ENCODE measurements around the gene KIF6. TPM values are rescaled to one million over a fixed set of nuclear protein-coding genes. Genes with fewer than 3 reads are reported as not detected.

Gene KIF6
- polyA plus RNA-seq, 1 donor (not counting 4 experiments of a cell fraction or from before 2014, with no cell fraction given), result 0.14 TPM

GRCh38 chr6:39585641-39586040 lies 139.6 kb downstream of the KIF6 start:
- Histone ChIP-seq H3K9ac (ENCODE audit: control insufficient read depth, extremely low read depth, insufficient read depth, low read length) (no peak overlapping the region), H3K27ac (ENCODE audit: control insufficient read depth, insufficient read depth, low read length) (no peak overlapping the region), H3K9me1 (ENCODE audit: control insufficient read depth, extremely low read depth, insufficient read depth, low read length) (no peaks in the 10 kb centered on the region), H2AFZ (ENCODE audit: control insufficient read depth, low read length) (no peak overlapping the region), H3K27me3 (ENCODE audit: control insufficient read depth, extremely low read depth, insufficient read depth, low read length) (no peaks in the 10 kb centered on the region), H3K9me3 (ENCODE audit: control insufficient read depth, low read depth, low read length) (no peaks in the 10 kb centered on the region), H3K4me2 (ENCODE audit: control insufficient read depth, extremely low read depth, insufficient read depth, low read depth, low read length) (no peak overlapping the region), H3K36me3 (ENCODE audit: control insufficient read depth in 2 of 2, extremely low read depth in 1 of 2, insufficient read depth in 2 of 2, low read length in 2 of 2) (no peaks in the 10 kb centered on the region), H3K79me2 (ENCODE audit: control insufficient read depth, insufficient read depth, low read length) (no peaks in the 10 kb centered on the region), H4K20me1 (ENCODE audit: control insufficient read depth, extremely low read depth, insufficient read depth, low read length) (no peaks in the 10 kb centered on the region), H3K4me1 (ENCODE audit: control insufficient read depth, extremely low read depth, insufficient read depth, low read length) (no peaks in the 10 kb centered on the region), H3K4me3 (ENCODE audit: control insufficient read depth in 2 of 3, extremely low read depth in 1 of 3, insufficient read depth in 2 of 3, low read depth in 1 of 3, low read length in 3 of 3) (no peak overlapping the region)
- FAIRE-seq (no peak), DNase-seq (ENCODE audit: low read depth, low spot score) (no peak)
- TF ChIP-seq CTCF (optimal IDR thresholded peaks at IDR 0.05 in 1 of 3, IDR thresholded peaks at IDR 0.05 in 1 of 3, conservative IDR thresholded peaks at IDR 0.05 in 1 of 3; ENCODE audit: extremely low read depth in 1 of 3, insufficient read depth in 2 of 3, low read length in 3 of 3) (no peak), EZH2 (IDR thresholded peaks at IDR 0.05; ENCODE audit: low read length) (no peak)
- dilution Hi-C loops (cut with MboI; ENCODE audit: extremely low pct_ligation_motif_present, low sequenced_read_pairs), result no loop called here

- Histone ChIP-seq H4K20me1 (ENCODE audit: control insufficient read depth, extremely low read depth, insufficient read depth, low read length) (no peaks in the 10 kb centered on the region), H3K79me2 (ENCODE audit: control insufficient read depth, insufficient read depth, low read length) (no peaks in the 10 kb centered on the region), H3K4me3 (ENCODE audit: control insufficient read depth in 2 of 3, extremely low read depth in 1 of 3, insufficient read depth in 2 of 3, low read depth in 1 of 3, low read length in 3 of 3) (no peak overlapping the region), H3K4me2 (ENCODE audit: control insufficient read depth, extremely low read depth, insufficient read depth, low read depth, low read length) (no peak overlapping the region), H3K27me3 (ENCODE audit: control insufficient read depth, extremely low read depth, insufficient read depth, low read length) (no peaks in the 10 kb centered on the region), H3K9ac (ENCODE audit: control insufficient read depth, extremely low read depth, insufficient read depth, low read length) (no peak overlapping the region), H3K36me3 (ENCODE audit: control insufficient read depth in 2 of 2, extremely low read depth in 1 of 2, insufficient read depth in 2 of 2, low read length in 2 of 2) (no peaks in the 10 kb centered on the region), H3K27ac (ENCODE audit: control insufficient read depth, insufficient read depth, low read length) (no peak overlapping the region), H2AFZ (ENCODE audit: control insufficient read depth, low read length) (no peak overlapping the region), H3K9me1 (ENCODE audit: control insufficient read depth, extremely low read depth, insufficient read depth, low read length) (no peaks in the 10 kb centered on the region), H3K4me1 (ENCODE audit: control insufficient read depth, extremely low read depth, insufficient read depth, low read length) (no peaks in the 10 kb centered on the region), H3K9me3 (ENCODE audit: control insufficient read depth, low read depth, low read length) (no peaks in the 10 kb centered on the region)
- DNase-seq (ENCODE audit: low read depth, low spot score), result no peak
- no peak for TF ChIP-seq EZH2 (IDR thresholded peaks at IDR 0.05; ENCODE audit: low read length)
- no peak for TF ChIP-seq CTCF (optimal IDR thresholded peaks at IDR 0.05 in 1 of 3, IDR thresholded peaks at IDR 0.05 in 1 of 3, conservative IDR thresholded peaks at IDR 0.05 in 1 of 3; ENCODE audit: extremely low read depth in 1 of 3, insufficient read depth in 2 of 3, low read length in 3 of 3)
- dilution Hi-C loops (cut with MboI; ENCODE audit: extremely low pct_ligation_motif_present, low sequenced_read_pairs), result no loop called here
- no peak for FAIRE-seq
Observed at GRCh38 chr6:39577446-39578165, 147.6 kb downstream of the KIF6 start.
